Gastroesophageal sphincter (tissue), 3 donors: ENCODE results near the gene KIFC1.
"Not testable (repeated sequence)": the region's sequence is repeated elsewhere in the genome, so short reads cannot be mapped to it uniquely, and the experiment has no call there.

ENCODE experiments used
- EP300 ChIP-seq: sonication (generic); formaldehyde crosslinking; IDR thresholded peaks from one replicate; pipeline ENCODE4 v1.6.1; 2017; ENCODE audit warnings: antibody characterized with exemption, mild to moderate bottlenecking
- POLR2A ChIP-seq, 2 donors: fragments of 450-650 bp; IDR thresholded peaks; one replicate each; pipeline ENCODE4 v1.6.1; 2017; ENCODE audit warnings: antibody characterized with exemption in 2 of 2, mild to moderate bottlenecking in 2 of 2, moderate library complexity in 1 of 2
- POLR2AphosphoS5 ChIP-seq: sonication (generic); formaldehyde crosslinking; IDR thresholded peaks from one replicate; pipeline ENCODE4 v1.6.1; 2017; ENCODE audit warnings: antibody characterized with exemption
- TF ChIP-seq, protein P1 (sequence below), 4 experiments: fragments of 200-600 bp in 2 of 4; fragments of 450-650 bp in 2 of 4; sonication (generic) in 1 of 4; IDR thresholded peaks; one replicate each; pipeline ENCODE4 v1.5.1; 2017 to 2019; ENCODE audit warnings: antibody characterized with exemption in 4 of 4, mild to moderate bottlenecking in 2 of 4, moderate library complexity in 2 of 4

- TF ChIP-seq POLR2AphosphoS5; POLR2A (IDR thresholded peaks at IDR 0.05); EP300: not testable (repeated sequence)
- TF ChIP-seq, protein P1, sequence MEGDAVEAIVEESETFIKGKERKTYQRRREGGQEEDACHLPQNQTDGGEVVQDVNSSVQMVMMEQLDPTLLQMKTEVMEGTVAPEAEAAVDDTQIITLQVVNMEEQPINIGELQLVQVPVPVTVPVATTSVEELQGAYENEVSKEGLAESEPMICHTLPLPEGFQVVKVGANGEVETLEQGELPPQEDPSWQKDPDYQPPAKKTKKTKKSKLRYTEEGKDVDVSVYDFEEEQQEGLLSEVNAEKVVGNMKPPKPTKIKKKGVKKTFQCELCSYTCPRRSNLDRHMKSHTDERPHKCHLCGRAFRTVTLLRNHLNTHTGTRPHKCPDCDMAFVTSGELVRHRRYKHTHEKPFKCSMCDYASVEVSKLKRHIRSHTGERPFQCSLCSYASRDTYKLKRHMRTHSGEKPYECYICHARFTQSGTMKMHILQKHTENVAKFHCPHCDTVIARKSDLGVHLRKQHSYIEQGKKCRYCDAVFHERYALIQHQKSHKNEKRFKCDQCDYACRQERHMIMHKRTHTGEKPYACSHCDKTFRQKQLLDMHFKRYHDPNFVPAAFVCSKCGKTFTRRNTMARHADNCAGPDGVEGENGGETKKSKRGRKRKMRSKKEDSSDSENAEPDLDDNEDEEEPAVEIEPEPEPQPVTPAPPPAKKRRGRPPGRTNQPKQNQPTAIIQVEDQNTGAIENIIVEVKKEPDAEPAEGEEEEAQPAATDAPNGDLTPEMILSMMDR (IDR thresholded peaks at IDR 0.05): not testable (repeated sequence)
These were observed 24.0 kb upstream of the KIFC1 start for GRCh38 chr6:33367715-33368025.
